Measurements from ENCODE around the gene NPHP4.

DNA sequence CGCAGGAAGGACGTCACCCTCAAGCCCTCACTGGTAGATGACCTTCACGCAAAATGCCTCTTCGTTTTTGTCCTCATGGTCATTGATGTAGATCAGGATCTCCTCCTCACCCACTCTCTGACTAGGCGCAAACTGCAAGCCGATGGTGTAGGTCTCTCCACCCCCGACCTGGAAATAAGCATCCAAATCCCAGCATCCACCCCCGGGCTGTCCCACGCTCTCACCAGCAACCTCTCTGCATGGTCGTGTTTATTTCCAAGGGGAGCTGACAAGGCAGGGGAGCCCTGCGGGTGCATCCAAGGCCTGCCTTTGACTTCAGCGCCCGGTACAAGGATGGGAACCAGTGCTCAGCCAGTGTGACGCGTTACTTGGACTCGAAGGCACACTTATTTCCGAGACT lies 129.0 kb downstream of the NPHP4 start:
- TF ChIP-seq CTCF (IDR thresholded peaks at IDR 0.05) (no peak), POLR2A (IDR thresholded peaks at IDR 0.05) (no peak)
